HepG2 (cell line): ENCODE data around the gene TNIP1. TPM values are rescaled to one million over a fixed set of nuclear protein-coding genes. Genes with fewer than 3 reads are reported as not detected.

Experiments used
- ATAC-seq: fragments of 200-7000 bp; cut with Tn5 transposase; 3 replicates; pipeline ENCODE4 v1.9.1; 2020; ENCODE audit warnings: mild to moderate bottlenecking, moderate library complexity
- BruUV-seq: library from RNA; stranded (reverse); fragments of 400-500 nt; replicated peaks from 2 replicates; lab custom pipeline; 2021; lab: Mats Ljungman, UMichigan
- CTCF ChIA-PET: fragments of 300-600 bp; formaldehyde crosslinking; extraction: SDS; loops from one replicate; lab custom pipeline; 2021; ENCODE audit warnings: low total read pairs, inconsistent platforms, low intra/inter-chr PET ratio; lab: Yijun Ruan, JAX
- POLR2A ChIA-PET: fragments of 350-600 bp; sonication (Branson Sonifier 250); formaldehyde crosslinking; loops from one replicate; lab custom pipeline; 2020; ENCODE audit warnings: antibody characterized with exemption, inconsistent platforms; lab: Yijun Ruan, JAX
- DNase-seq: peaks from one replicate; pipeline ENCODE4 v3.0.0-alpha.2; 2015; ENCODE audit warnings: low spot score
- FAIRE-seq: peaks from 3 replicates; lab custom pipeline; 2011; peaks lifted over from hg19 to GRCh38; lab: Jason Lieb, UNC
- H2AFZ ChIP-seq: one replicate; pipeline ENCODE4 v1.6.1; 2011; ENCODE audit warnings: low read length, inconsistent platforms
- H3K27ac ChIP-seq: fragments of 300-600 bp; 3 replicates; pipeline ENCODE4 v1.8.0; 2011; ENCODE audit warnings: mixed run types, mild to moderate bottlenecking, mixed read lengths, low read length, inconsistent platforms; ENCODE audit not compliant: insufficient read depth; ENCODE audit errors: extremely low read length
- H3K27me3 ChIP-seq, 2 experiments: fragments of 200-600 bp in 1 of 2; 2 replicates in 1 of 2; 3 replicates in 1 of 2; pipeline versions ENCODE4 v1.6.0 to v1.8.0; 2011; ENCODE audit warnings: low read length in 2 of 2, mild to moderate bottlenecking in 2 of 2, moderate library complexity in 2 of 2, inconsistent platforms in 1 of 2; ENCODE audit not compliant: insufficient read depth in 2 of 2, control insufficient read depth in 1 of 2
- H3K36me3 ChIP-seq, 2 experiments: fragments of 200-600 bp in 1 of 2; replicated peaks in 1 of 2; 2 replicates in 1 of 2; 3 replicates in 1 of 2; pipeline versions ENCODE4 v1.5.1 to v1.8.0; 2011; ENCODE audit warnings: low read length in 2 of 2, inconsistent platforms in 1 of 2; ENCODE audit not compliant: insufficient read depth in 2 of 2, control insufficient read depth in 1 of 2
- H3K4me1 ChIP-seq: 2 replicates; pipeline ENCODE4 v1.5.1; 2012; ENCODE audit warnings: low read length, inconsistent platforms; ENCODE audit not compliant: insufficient read depth
- H3K4me2 ChIP-seq: 2 replicates; pipeline ENCODE4 v1.6.0; 2011; ENCODE audit warnings: low read depth, low read length, inconsistent platforms
- H3K4me3 ChIP-seq, 3 experiments: fragments of 200-600 bp in 1 of 3; sonication (generic), shearing (Covaris generic) in 1 of 3; replicated peaks in 1 of 3; 2 replicates each; pipeline ENCODE4 v1.5.1; 2011 to 2016; ENCODE audit warnings: low read length in 3 of 3, inconsistent platforms in 2 of 3, low read depth in 2 of 3, mild to moderate bottlenecking in 2 of 3, control low read depth in 1 of 3, mixed read lengths in 1 of 3; ENCODE audit not compliant: insufficient read depth in 1 of 3
- H3K79me2 ChIP-seq: one replicate; pipeline ENCODE4 v1.6.1; 2011; ENCODE audit warnings: low read length, inconsistent platforms; ENCODE audit not compliant: insufficient read depth
- H3K9ac ChIP-seq: 2 replicates; pipeline ENCODE4 v1.6.0; 2011; ENCODE audit warnings: mild to moderate bottlenecking, low read depth, low read length, inconsistent platforms; ENCODE audit not compliant: insufficient read depth
- H3K9me3 ChIP-seq: 2 replicates; pipeline ENCODE4 v1.5.1; 2012; ENCODE audit warnings: mild to moderate bottlenecking, low read length
- H4K20me1 ChIP-seq: 2 replicates; pipeline ENCODE4 v1.6.0; 2011; ENCODE audit warnings: inconsistent platforms, mild to moderate bottlenecking, low read length, moderate library complexity; ENCODE audit not compliant: insufficient read depth
- CTCF ChIP-seq: sonication (generic); formaldehyde crosslinking; IDR thresholded peaks from 2 replicates; pipeline ENCODE4 v1.5.0; 2020; ENCODE audit warnings: mild to moderate bottlenecking, missing genetic modification reagents, moderate library complexity
- DPF2 ChIP-seq: sonication (generic); formaldehyde crosslinking; IDR thresholded peaks from 2 replicates; pipeline ENCODE4 v1.4.0; 2020; ENCODE audit warnings: mild to moderate bottlenecking, low read depth, missing genetic modification reagents, borderline replicate concordance
- IRF9 ChIP-seq: sonication (generic); formaldehyde crosslinking; IDR thresholded peaks from 2 replicates; pipeline ENCODE4 v1.8.0; 2022; ENCODE audit warnings: missing genetic modification reagents, mild to moderate bottlenecking, borderline replicate concordance
- SAP130 ChIP-seq: IDR thresholded peaks from 2 replicates; pipeline ENCODE4 v1.6.1; 2016; ENCODE audit warnings: low read depth
- ZNF549 ChIP-seq: sonication (generic); formaldehyde crosslinking; IDR thresholded peaks from 2 replicates; pipeline ENCODE4 v1.5.0; 2020; ENCODE audit warnings: missing genetic modification reagents
- ZNF768 ChIP-seq: sonication (generic); formaldehyde crosslinking; IDR thresholded peaks from 2 replicates; pipeline ENCODE4 v1.4.0; 2020; ENCODE audit warnings: missing genetic modification reagents
- WGBS: methylation state at CpG from one replicate; pipeline ENCODE4 v1.1.6; 2017; ENCODE audit warnings: low lambda C conversion rate; 5-methylcytosine and 5-hydroxymethylcytosine counted together
- in situ Hi-C: cut with HindIII; loops from 2 replicates; pipeline ENCODE4 v1.10.0; 2017; ENCODE audit warnings: low pct_unique_long_range_greater_than_20kb; ENCODE audit not compliant: extremely low pct_ligation_motif_present
- intact Hi-C: fragments of 100-400 bp; cut with micrococcal nuclease; formaldehyde crosslinking; loops from one replicate; pipeline ENCODE4 v1.10.0; 2022; ENCODE audit not compliant: unreplicated experiment
- polyA plus RNA-seq, 8 experiments: library from polyadenylated mRNA; depleted of rRNA in 3 of 8; stranded (reverse) in 7 of 8; unstranded in 1 of 8; fragments of >200 nt; fragmentation: Illumina TruSeq in 4 of 8; extraction: Trizol in 4 of 8; gene quantifications; 2 replicates each; pipeline versions ENCODE4 v1.2.1 to v1.2.3, GENCODE V29; 2011 to 2016; ENCODE audit warnings: low read depth in 4 of 8, missing spikeins in 1 of 8, mixed read lengths in 1 of 8; ENCODE audit not compliant: insufficient read depth in 1 of 8
- total RNA-seq, 5 experiments: library from RNA; depleted of rRNA; stranded (reverse); fragments of >200 nt; fragmentation: Illumina TruSeq; extraction: Trizol; gene quantifications; 2 replicates each; pipeline ENCODE4 v1.2.3, GENCODE V29; 2016; ENCODE audit warnings: low read depth in 1 of 5

TNIP1 gene
- total and polyA plus RNA-seq, 2 of the 13 experiments (the other 11 are each of a cell fraction or from before 2014, with no cell fraction given), result 26.2 to 45.9 TPM

- no peak for TF ChIP-seq IRF9 (CRISPR knock-in tag)
- TF ChIP-seq CTCF, result peak; percentile 61
- no peak for TF ChIP-seq DPF2 (CRISPR knock-in tag)
- peak; percentile 66 for TF ChIP-seq SAP130 (CRISPR knock-in tag)
These were observed 40.6 kb downstream of the TNIP1 start (continued) for GRCh38 chr5:151040211-151040747.

GRCh38 chr5:151039665-151040064 is 41.2 kb downstream of the TNIP1 start:
- Histone ChIP-seq H3K4me2 (peak overlapping the region; percentile 24; the same call in 1 of the 2 replicates), H3K79me2 (no peaks in the 10 kb centered on the region), H3K27ac (peak overlapping the region; percentile 63), H3K4me1 (peaks cover 39% of the 10 kb centered on the region), H3K9me3 (no peaks in the 10 kb centered on the region), H3K4me3 (no peak overlapping the region), H3K9ac (no peak overlapping the region), H3K36me3 (peaks cover 39 to 84% of the 10 kb centered on the region in 2 experiments), H4K20me1 (no peaks in the 10 kb centered on the region), H3K27me3 (no peaks in the 10 kb centered on the region), H2AFZ (no peak overlapping the region)
- POLR2A ChIA-PET, result interaction anchor here (2.3 kb wide), 1 partner anchor 19 kb away, joined by 10 read pairs; the partner anchor contains the start of gene GPX3
- CTCF ChIA-PET, result no interaction called here
- WGBS, result 97% methylated on average over 9 of the region's 9 CpGs
- peak; percentile 34; the same call in 1 of the 2 replicates for TF ChIP-seq ZNF768
- no peak for TF ChIP-seq ZNF549 (CRISPR knock-in tag)
- FAIRE-seq (no peak), ATAC-seq (no peak; the same call in 2 of the 3 replicates), DNase-seq (no peak)
- BruUV-seq, result no TSS peak
- intact Hi-C loops, result loop anchor here (2.0 kb wide), 1 partner anchor 19 kb away; the partner anchor contains the start of gene GPX3
- in situ Hi-C loops, result loop anchor here (10.0 kb wide), 1 partner anchor 205 kb away; no protein-coding TSS in a partner anchor
